Endothelial cell of umbilical vein (primary cell): ENCODE data around the gene DENND1C.

Experiments
- CTCF ChIP-seq, 2 donors: IDR thresholded peaks; 1 replicate in 1 of 2; 2 replicates in 1 of 2; pipeline ENCODE4 v1.5.1; 2011; ENCODE audit warnings: low read length in 2 of 2, mild to moderate bottlenecking in 2 of 2, moderate library complexity in 2 of 2, control low read depth in 1 of 2, inconsistent platforms in 1 of 2, low read depth in 1 of 2; ENCODE audit not compliant: insufficient read depth in 1 of 2; ENCODE audit errors: extremely low read depth in 1 of 2
- EZH2 ChIP-seq: IDR thresholded peaks from 2 replicates; pipeline ENCODE4 v1.6.1; 2012; ENCODE audit warnings: borderline replicate concordance, low read depth, mild to moderate bottlenecking, moderate library complexity, low read length, inconsistent platforms; ENCODE audit not compliant: severe bottlenecking
- POLR2AphosphoS5 ChIP-seq: IDR thresholded peaks from 2 replicates; pipeline ENCODE4 v1.6.1; 2012; ENCODE audit warnings: low read depth, mild to moderate bottlenecking, control low read depth, low read length, moderate library complexity; ENCODE audit not compliant: insufficient read depth

GRCh38 chr19:6439743-6440142 lies 41.8 kb downstream of the DENND1C start:
- TF ChIP-seq CTCF (IDR thresholded peaks at IDR 0.05; ENCODE audit: extremely low read depth in 1 of 2, insufficient read depth in 1 of 2, low read depth in 1 of 2, low read length in 2 of 2) (no peak), POLR2AphosphoS5 (no peak), EZH2 (no peak)
